ENCODE data around the gene PCED1A. TPM values are rescaled to one million over a fixed set of nuclear protein-coding genes. Genes with fewer than 3 reads are reported as not detected.

PCED1A gene
- total and polyA plus RNA-seq, 4 donors = 6.8 to 13.4 (median 13.0) TPM

GRCh38 chr20:2858591-2858990 is 18.1 kb upstream of the PCED1A start:
- no peak overlapping the region for H3K27ac ChIP-seq (ENCODE audit: low read depth in 1 of 2, low read length in 2 of 2)
- H3K9ac ChIP-seq (ENCODE audit: low read depth in 1 of 2, low read length in 2 of 2) = no peak overlapping the region
- no peaks in the 10 kb centered on the region for H3K27me3 ChIP-seq (ENCODE audit: control insufficient read depth in 4 of 4, insufficient read depth in 4 of 4, low read length in 3 of 4)
- no peak for DNase-seq (ENCODE audit: low spot score)
- 96% methylated on average over 2 of the region's 2 CpGs for WGBS
- H3K9me3 ChIP-seq (ENCODE audit: control insufficient read depth in 4 of 4, low read length in 3 of 4) = no peaks in the 10 kb centered on the region
- TF ChIP-seq HNF4G (IDR thresholded peaks at IDR 0.05) = no peak
- no peak for TF ChIP-seq SP1 (IDR thresholded peaks at IDR 0.05)
- no peak for TF ChIP-seq JUND (IDR thresholded peaks at IDR 0.05)
- TF ChIP-seq RAD21 (IDR thresholded peaks at IDR 0.05) = no peak
- no peak for TF ChIP-seq TAF1 (conservative IDR thresholded peaks at IDR 0.05)
- TF ChIP-seq MAX (IDR thresholded peaks at IDR 0.05) = no peak
- no peak for TF ChIP-seq RXRA (IDR thresholded peaks at IDR 0.05)
- H3K4me1 ChIP-seq (ENCODE audit: control insufficient read depth in 4 of 4, insufficient read depth in 4 of 4, low read length in 3 of 4) = no peaks in the 10 kb centered on the region
- H3K36me3 ChIP-seq (ENCODE audit: control insufficient read depth in 4 of 4, insufficient read depth in 3 of 4, low read depth in 1 of 4, low read length in 3 of 4) = peaks cover 3 to 19% (median 3%) of the 10 kb centered on the region in 4 donors
- H3K4me3 ChIP-seq (ENCODE audit: low read depth in 1 of 3, low read length in 3 of 3) = no peak overlapping the region

GRCh38 chr20:2851086-2851485 is 10.6 kb upstream of the PCED1A start:
- TF ChIP-seq TAF1 (conservative IDR thresholded peaks at IDR 0.05) (no peak), FOXA2 (IDR thresholded peaks at IDR 0.05) (no peak), SP1 (IDR thresholded peaks at IDR 0.05) (no peak), GABPA (IDR thresholded peaks at IDR 0.05 in 1 of 2, conservative IDR thresholded peaks at IDR 0.05 in 1 of 2) (no peak), JUND (IDR thresholded peaks at IDR 0.05) (no peak), ZBTB33 (IDR thresholded peaks at IDR 0.05) (no peak), REST (IDR thresholded peaks at IDR 0.05) (no peak), CTCF (IDR thresholded peaks at IDR 0.05; ENCODE audit: low read depth, low read length, missing input control) (no peak), YY1 (IDR thresholded peaks at IDR 0.05) (no peak), ATF3 (IDR thresholded peaks at IDR 0.05) (no peak), MAX (IDR thresholded peaks at IDR 0.05) (no peak), RAD21 (IDR thresholded peaks at IDR 0.05) (no peak), NR2F2 (IDR thresholded peaks at IDR 0.05) (no peak), HNF4G (IDR thresholded peaks at IDR 0.05) (no peak), EGR1 (IDR thresholded peaks at IDR 0.05; ENCODE audit: low read depth in 2 of 2) (no peak), RXRA (IDR thresholded peaks at IDR 0.05) (no peak), HNF4A (conservative IDR thresholded peaks at IDR 0.05) (no peak), FOXA1 (IDR thresholded peaks at IDR 0.05) (no peak)

More at GRCh38 chr20:2851086-2851485, 10.6 kb upstream of the PCED1A start:
- H3K4me1 ChIP-seq (ENCODE audit: control insufficient read depth in 4 of 4, insufficient read depth in 4 of 4, low read length in 3 of 4) = no peaks in the 10 kb centered on the region
- H3K36me3 ChIP-seq (ENCODE audit: control insufficient read depth in 4 of 4, insufficient read depth in 3 of 4, low read depth in 1 of 4, low read length in 3 of 4) = no peaks in the 10 kb centered on the region
- no peaks in the 10 kb centered on the region for H3K9me3 ChIP-seq (ENCODE audit: control insufficient read depth in 4 of 4, low read length in 3 of 4)
- no peak overlapping the region for H3K4me3 ChIP-seq (ENCODE audit: low read depth in 1 of 3, low read length in 3 of 3)
- no peak overlapping the region for H3K9ac ChIP-seq (ENCODE audit: low read depth in 1 of 2, low read length in 2 of 2)
- no peak overlapping the region for H3K27ac ChIP-seq (ENCODE audit: low read depth in 1 of 2, low read length in 2 of 2)
- no peak for DNase-seq (ENCODE audit: low spot score)
- H3K27me3 ChIP-seq (ENCODE audit: control insufficient read depth in 4 of 4, insufficient read depth in 4 of 4, low read length in 3 of 4) = no peaks in the 10 kb centered on the region
- WGBS = 94% methylated on average over 10 of the region's 10 CpGs

All from liver (tissue), 9 donors.